Measurements from ENCODE around the gene BTN1A1.

Gene BTN1A1

GRCh38 chr6:26530203-26530602, 30.1 kb downstream of the BTN1A1 start:
- CTCF ChIA-PET, result no interaction called here
- POLR2A ChIA-PET, result no interaction called here
- TF ChIP-seq ZNF558 (tag by site-specific recombination; IDR thresholded peaks at IDR 0.05) (no peak), WT1 (tag by site-specific recombination; IDR thresholded peaks at IDR 0.05) (no peak), ZSCAN18 (tag by site-specific recombination; IDR thresholded peaks at IDR 0.05) (no peak), ZNF404 (tag by site-specific recombination; IDR thresholded peaks at IDR 0.05) (no peak), ZBTB17 (tag by site-specific recombination; IDR thresholded peaks at IDR 0.05) (no peak), ZNF792 (tag by site-specific recombination; IDR thresholded peaks at IDR 0.05) (no peak), ZNF837 (tag by site-specific recombination; IDR thresholded peaks at IDR 0.05) (no peak), GLI4 (tag by site-specific recombination; IDR thresholded peaks at IDR 0.05) (no peak), ZNF501 (tag by site-specific recombination; IDR thresholded peaks at IDR 0.05) (no peak), ZNF223 (tag by site-specific recombination; IDR thresholded peaks at IDR 0.05) (no peak), PRDM2 (tag by site-specific recombination; IDR thresholded peaks at IDR 0.05; ENCODE audit: borderline replicate concordance) (no peak), ZNF433 (tag by site-specific recombination; IDR thresholded peaks at IDR 0.05; ENCODE audit: low read depth) (no peak), PATZ1 (tag by site-specific recombination; IDR thresholded peaks at IDR 0.05) (no peak), ZNF560 (tag by site-specific recombination; IDR thresholded peaks at IDR 0.05; ENCODE audit: borderline replicate concordance) (no peak), ZNF830 (tag by site-specific recombination; IDR thresholded peaks at IDR 0.05; ENCODE audit: low read depth) (no peak), ZNF544 (tag by site-specific recombination; IDR thresholded peaks at IDR 0.05) (no peak), GLIS1 (tag by site-specific recombination; IDR thresholded peaks at IDR 0.05) (no peak), FEZF1 (tag by site-specific recombination; IDR thresholded peaks at IDR 0.05) (no peak), ZNF26 (tag by site-specific recombination; IDR thresholded peaks at IDR 0.05) (no peak)
- Histone ChIP-seq H3K4me1 (ENCODE audit: control insufficient read depth, insufficient read depth, low read length) (no peaks in the 10 kb centered on the region), H3K4me3 (ENCODE audit: low read depth, low read length) (no peak overlapping the region), H3K9me3 (ENCODE audit: control insufficient read depth, insufficient read depth, low read depth, low read length) (no peaks in the 10 kb centered on the region), H3K36me3 (ENCODE audit: control insufficient read depth in 2 of 2, insufficient read depth in 1 of 2, low read length in 2 of 2) (no peaks in the 10 kb centered on the region), H3K27ac (ENCODE audit: extremely low read depth, low read depth, low read length) (no peak overlapping the region)
